ENCODE data around the gene PGAM5. TPM values are rescaled to one million over a fixed set of nuclear protein-coding genes. Genes with fewer than 3 reads are reported as not detected.

PGAM5 gene
- 33.1 and 58.6 TPM in 2 replicates for total RNA-seq (2011; cell fraction: chromatin; rRNA removed; ENCODE audit: low replicate concordance)
- total RNA-seq (2011; cell fraction: nucleolus; rRNA removed) = 36.3 and 36.7 TPM in 2 replicates
- total RNA-seq (2011; cell fraction: nucleoplasm; rRNA removed) = 27.6 and 28.5 TPM in 2 replicates
- total RNA-seq (2014; rRNA removed) = 99.8 and 119 TPM in 2 replicates
- total RNA-seq (2014; rRNA removed; fragmentation: Illumina TruSeq; extraction: Trizol) = 56.8 and 69.5 TPM in 2 replicates
- total RNA-seq (2015; rRNA removed; fragmentation: Illumina TruSeq; extraction: Trizol) = 88.5 and 89.0 TPM in 2 replicates
- total RNA-seq (2021) = 121 and 125 TPM in 2 replicates
- polyA plus RNA-seq (2011; rRNA removed) = 49.1 and 49.2 TPM in 2 replicates
- 56.7 and 135 TPM in 2 replicates for polyA plus RNA-seq (2011; cell fraction: cytosol; rRNA removed)
- 20.9 and 37.2 TPM in 2 replicates for polyA plus RNA-seq (2011; cell fraction: nucleus; rRNA removed)
- 39.2 and 77.3 TPM in 2 replicates for polyA plus RNA-seq (2012)
- 90.2 and 97.3 TPM in 2 replicates for polyA plus RNA-seq (2014; fragmentation: Illumina TruSeq; extraction: Trizol)
- polyA plus RNA-seq (2014; fragmentation: Nextera tagmentation; extraction: Ambion mirVana) = 10 to 100 TPM in 1 of 2 experiments, 1 to 10 TPM in 1; 7.4 to 11.4 TPM
- polyA plus RNA-seq (2014; rRNA removed) = 60.7 and 78.9 TPM in 2 replicates
- 33.5 and 64.2 TPM in 2 replicates for polyA minus RNA-seq (2011; rRNA and poly(A)+ RNA removed)
- polyA minus RNA-seq (2011; cell fraction: cytosol; rRNA and poly(A)+ RNA removed) = 85.1 and 114 TPM in 2 replicates
- polyA minus RNA-seq (2011; cell fraction: nucleus; rRNA and poly(A)+ RNA removed) = 17.0 and 19.7 TPM in 2 replicates
- Bru-seq, nascent RNA = percentile 76 among the genes with signal in this experiment
- percentile 82 among the genes with signal in this experiment for BruChase-seq, experiment 1, labeled RNA remaining after a 2-hour chase
- BruChase-seq, experiment 2, labeled RNA remaining after a 6-hour chase = percentile 87 among the genes with signal in this experiment
- long read RNA-seq, experiment 1, transcript PGAM5-203 (6 exons, 2,834 nt) = major isoform, 72 of 389 reads
- long read RNA-seq, experiment 1, transcript PGAM5-202 (5 exons, 1,084 nt) = minor isoform, 9 of 389 reads
- long read RNA-seq, experiment 1, partial matches to known transcripts = 211 of 389 reads
- long read RNA-seq, experiment 1, other reads (novel, unspliced or antisense) = 95 of 389 reads
- long read RNA-seq, experiment 2, transcript PGAM5-203 (6 exons, 2,834 nt) = major isoform, 16 of 93 reads
- long read RNA-seq, experiment 2, partial matches to known transcripts = 66 of 93 reads
- long read RNA-seq, experiment 2, other reads (novel, unspliced or antisense) = 10 of 93 reads
- long read RNA-seq, experiment 3, partial matches to known transcripts = 1 of 6 reads
- long read RNA-seq, experiment 3, other reads (novel, unspliced or antisense) = 3 of 6 reads

- DNase-seq (ENCODE audit: extremely low read depth in 1 of 4, low spot score in 3 of 4) (peak; percentile 91 to 93 (median 92)), FAIRE-seq (peak; percentile 26), ATAC-seq (peak; percentile 94)
- in situ Hi-C loops (cut with MboI) (no loop called here), intact Hi-C loops (cut with micrococcal nuclease) (no loop called here)
- peaks cover 53% of the 10 kb centered on the region for H3K79me2 ChIP-seq (ENCODE audit: control insufficient read depth, insufficient read depth, low read length)
- no peaks in the 10 kb centered on the region for H3K9me3 ChIP-seq (replicated peaks; ENCODE audit: control insufficient read depth, insufficient read depth, low read depth, low read length)
- H2AFZ ChIP-seq (ENCODE audit: low read depth, low read length) = peak within 1 kb of the TSS; percentile 89
- H3K27ac ChIP-seq (ENCODE audit: extremely low read depth, low read depth, low read length) = peak within 1 kb of the TSS; percentile 87
- H3K9me1 ChIP-seq (ENCODE audit: control insufficient read depth, insufficient read depth, low read length) = no peaks in the 10 kb centered on the region
- CTCF ChIA-PET (ENCODE audit: low intra/inter-chr PET ratio) = no interaction called here
- H3K4me1 ChIP-seq (replicated peaks in 1 of 2; ENCODE audit: control insufficient read depth in 2 of 2, insufficient read depth in 2 of 2, low read length in 2 of 2) = peaks cover 2 to 19% of the 10 kb centered on the region in 2 experiments; a peak in 4 of 5 replicates
- peak within 1 kb of the TSS; percentile 84 to 99 for H3K9ac ChIP-seq (ENCODE audit: insufficient read depth in 1 of 2, low read depth in 2 of 2, low read length in 2 of 2)
- no TSS peak for BruUV-seq (replicated peaks)
- 0% methylated on average over 36 of the region's 94 CpGs for WGBS (ENCODE audit: insufficient coverage, low coverage, missing lambda C conversion rate)
- POLR2A ChIA-PET = interaction anchor here (0.6 to 0.9 kb wide), 4 partner anchors 24 to 116 kb away, joined by 3 to 5 read pairs (median 4); no protein-coding TSS in a partner anchor
- no peaks in the 10 kb centered on the region for H4K20me1 ChIP-seq (replicated peaks; ENCODE audit: control insufficient read depth, insufficient read depth, low read length)
- peak within 1 kb of the TSS; percentile 82 for H3K4me2 ChIP-seq (ENCODE audit: insufficient read depth, low read length)
- peaks cover 34% of the 10 kb centered on the region for H3K36me3 ChIP-seq (ENCODE audit: control insufficient read depth, insufficient read depth, low read length)
- H3K4me3 ChIP-seq = peak within 1 kb of the TSS; percentile 99
- H3K27me3 ChIP-seq (ENCODE audit: control insufficient read depth in 2 of 2, insufficient read depth in 2 of 2, low read length in 2 of 2) = no peaks in the 10 kb centered on the region
- TF ChIP-seq, protein P1, sequence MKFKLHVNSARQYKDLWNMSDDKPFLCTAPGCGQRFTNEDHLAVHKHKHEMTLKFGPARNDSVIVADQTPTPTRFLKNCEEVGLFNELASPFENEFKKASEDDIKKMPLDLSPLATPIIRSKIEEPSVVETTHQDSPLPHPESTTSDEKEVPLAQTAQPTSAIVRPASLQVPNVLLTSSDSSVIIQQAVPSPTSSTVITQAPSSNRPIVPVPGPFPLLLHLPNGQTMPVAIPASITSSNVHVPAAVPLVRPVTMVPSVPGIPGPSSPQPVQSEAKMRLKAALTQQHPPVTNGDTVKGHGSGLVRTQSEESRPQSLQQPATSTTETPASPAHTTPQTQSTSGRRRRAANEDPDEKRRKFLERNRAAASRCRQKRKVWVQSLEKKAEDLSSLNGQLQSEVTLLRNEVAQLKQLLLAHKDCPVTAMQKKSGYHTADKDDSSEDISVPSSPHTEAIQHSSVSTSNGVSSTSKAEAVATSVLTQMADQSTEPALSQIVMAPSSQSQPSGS (CRISPR knock-in tag; IDR thresholded peaks at IDR 0.05) = no peak
- TF ChIP-seq TAF1 (IDR thresholded peaks at IDR 0.05; ENCODE audit: control insufficient read depth, extremely low read depth, insufficient read depth, low read length, severe bottlenecking) (peak; percentile 78), ASH1L (IDR thresholded peaks at IDR 0.05; ENCODE audit: borderline replicate concordance, low read depth, partially characterized antibody) (no peak), ZNF592 (IDR thresholded peaks at IDR 0.05) (peak; percentile 64; the same call in 1 of the 2 replicates), ZNF263 (CRISPR knock-in tag; IDR thresholded peaks at IDR 0.05; ENCODE audit: borderline replicate concordance) (peak; percentile 54; the same call in 1 of the 2 replicates), HMGN3 (IDR thresholded peaks at IDR 0.05; ENCODE audit: borderline replicate concordance, extremely low read depth, insufficient read length, low read depth, low read length) (peak; percentile 50), FOXJ2 (tag; IDR thresholded peaks at IDR 0.05) (0 out of 2 replicates have a peak, but pooled peaks have one; percentile 22), MXD1 (CRISPR knock-in tag; IDR thresholded peaks at IDR 0.05; ENCODE audit: borderline replicate concordance, poor library complexity, severe bottlenecking) (peak; percentile 56)
These were observed at the start of gene PGAM5 for GRCh38 chr12:132710405-132711079. Gene PGAM5 (plus strand): TSS chr12:132710842. CDS start chr12:132710877, 35 bp downstream.
